ENCODE data around the gene RPRM.

GRCh38 chr2:153477636-153478288, 800 bp downstream of the RPRM start:
- TF ChIP-seq CTCF (conservative IDR thresholded peaks at IDR 0.05; ENCODE audit: low read depth in 2 of 2) (no peak), POLR2AphosphoS5 (IDR thresholded peaks at IDR 0.05; ENCODE audit: low read depth) (no peak), REST (IDR thresholded peaks at IDR 0.05; ENCODE audit: unreplicated experiment) (no peak), JUNB (IDR thresholded peaks at IDR 0.05; ENCODE audit: unreplicated experiment) (no peak), EZH2 (IDR thresholded peaks at IDR 0.05; ENCODE audit: low read depth, unreplicated experiment) (no peak)
